GM19239 (cell line): ENCODE results near the gene TMEM106C.
"Not testable (repeated sequence)": the region's sequence is repeated elsewhere in the genome, so short reads cannot be mapped to it uniquely, and the experiment has no call there.

Experiments used
- DNase-seq: peaks from one replicate; pipeline ENCODE4 v3.0.0; 2011; ENCODE audit warnings: low spot score; ENCODE audit not compliant: insufficient read length
- FAIRE-seq: peaks from 2 replicates; lab custom pipeline; 2011; peaks lifted over from hg19 to GRCh38; lab: Jason Lieb, UNC

The TMEM106C gene

GRCh38 chr12:47947341-47947740 is 16.1 kb upstream of the TMEM106C start:
- FAIRE-seq (no peak), DNase-seq (no peak)

GRCh38 chr12:47949441-47950341 is 13.7 kb upstream of the TMEM106C start:
- peak; percentile 59 for DNase-seq
- peak; percentile 57 for FAIRE-seq

GRCh38 chr12:47950856-47951468 is 12.4 kb upstream of the TMEM106C start:
- no peak for FAIRE-seq
- no peak for DNase-seq

GRCh38 chr12:47954058-47954457 is 9.3 kb upstream of the TMEM106C start:
- FAIRE-seq (no peak), DNase-seq (no peak)

- FAIRE-seq: no peak
- DNase-seq: no peak
Measured at GRCh38 chr12:47954467-47955045, 8.8 kb upstream of the TMEM106C start.

GRCh38 chr12:47955059-47955458 is 8.3 kb upstream of the TMEM106C start:
- FAIRE-seq (no peak), DNase-seq (no peak)

- FAIRE-seq, DNase-seq: not testable (repeated sequence)
Measured at GRCh38 chr12:47957671-47958070, 5.7 kb upstream of the TMEM106C start.

GRCh38 chr12:47962198-47962597 is 1.2 kb upstream of the TMEM106C start:
- no peak for FAIRE-seq
- no peak for DNase-seq

GRCh38 chr12:47964106-47964728 is 821 bp downstream of the TMEM106C start:
- peak; percentile 75 for FAIRE-seq
- DNase-seq: no peak

- FAIRE-seq (peak; percentile 14), DNase-seq (no peak)
Measured at GRCh38 chr12:47965581-47965980, 2.2 kb downstream of the TMEM106C start.

- FAIRE-seq: no peak
- no peak for DNase-seq
Measured at GRCh38 chr12:47967461-47968321, 4.3 kb downstream of the TMEM106C start.

- FAIRE-seq: no peak
Measured at GRCh38 chr12:47969845-47970244, 6.4 kb downstream of the TMEM106C start.

GRCh38 chr12:47970843-47971242 is 7.4 kb downstream of the TMEM106C start:
- DNase-seq: no peak
- FAIRE-seq: no peak

More at GRCh38 chr12:47969845-47970244, 6.4 kb downstream of the TMEM106C start:
- DNase-seq: no peak

GRCh38 chr12:47972895-47973294 is 9.5 kb downstream of the TMEM106C start:
- FAIRE-seq (no peak), DNase-seq (no peak)

- FAIRE-seq: no peak
- DNase-seq: no peak
Measured at GRCh38 chr12:47973870-47974269, 10.5 kb downstream of the TMEM106C start.

- DNase-seq (no peak), FAIRE-seq (no peak)
Measured at GRCh38 chr12:47975036-47975620, 11.7 kb downstream of the TMEM106C start.

GRCh38 chr12:47975816-47976215 is 12.4 kb downstream of the TMEM106C start:
- no peak for FAIRE-seq
- no peak for DNase-seq

GRCh38 chr12:47977046-47977771 is 13.8 kb downstream of the TMEM106C start:
- FAIRE-seq: no peak
- DNase-seq: no peak
